ENCODE results near the gene TBRG4.

DNA sequence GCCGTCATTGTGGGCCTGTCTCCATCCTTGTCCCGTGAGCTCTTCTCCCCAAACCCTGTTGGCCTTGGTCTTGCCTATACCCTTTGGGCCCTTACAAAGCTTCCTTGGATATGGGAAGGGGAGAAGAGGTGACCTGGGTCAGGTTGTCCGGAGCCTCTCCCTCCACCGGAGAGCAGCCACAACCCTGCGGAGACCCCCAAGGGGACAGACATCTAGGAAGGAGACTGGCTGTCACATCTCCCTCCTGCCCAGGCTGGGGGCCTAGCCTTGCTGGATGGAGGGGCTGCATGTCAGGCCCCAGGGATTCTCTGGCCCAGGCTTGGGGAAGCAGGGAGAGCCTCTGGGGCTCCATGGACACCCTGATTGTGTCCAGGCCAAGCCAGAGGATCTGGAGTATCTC is 34.6 kb downstream of the TBRG4 start:
- TF ChIP-seq, protein P1, sequence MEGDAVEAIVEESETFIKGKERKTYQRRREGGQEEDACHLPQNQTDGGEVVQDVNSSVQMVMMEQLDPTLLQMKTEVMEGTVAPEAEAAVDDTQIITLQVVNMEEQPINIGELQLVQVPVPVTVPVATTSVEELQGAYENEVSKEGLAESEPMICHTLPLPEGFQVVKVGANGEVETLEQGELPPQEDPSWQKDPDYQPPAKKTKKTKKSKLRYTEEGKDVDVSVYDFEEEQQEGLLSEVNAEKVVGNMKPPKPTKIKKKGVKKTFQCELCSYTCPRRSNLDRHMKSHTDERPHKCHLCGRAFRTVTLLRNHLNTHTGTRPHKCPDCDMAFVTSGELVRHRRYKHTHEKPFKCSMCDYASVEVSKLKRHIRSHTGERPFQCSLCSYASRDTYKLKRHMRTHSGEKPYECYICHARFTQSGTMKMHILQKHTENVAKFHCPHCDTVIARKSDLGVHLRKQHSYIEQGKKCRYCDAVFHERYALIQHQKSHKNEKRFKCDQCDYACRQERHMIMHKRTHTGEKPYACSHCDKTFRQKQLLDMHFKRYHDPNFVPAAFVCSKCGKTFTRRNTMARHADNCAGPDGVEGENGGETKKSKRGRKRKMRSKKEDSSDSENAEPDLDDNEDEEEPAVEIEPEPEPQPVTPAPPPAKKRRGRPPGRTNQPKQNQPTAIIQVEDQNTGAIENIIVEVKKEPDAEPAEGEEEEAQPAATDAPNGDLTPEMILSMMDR (IDR thresholded peaks at IDR 0.05) = no peak
- TF ChIP-seq POLR2A (IDR thresholded peaks at IDR 0.05) (no peak), POLR2AphosphoS5 (IDR thresholded peaks at IDR 0.05) (no peak)
